Measurements from ENCODE around the gene TRABD2A.

The TRABD2A gene

GRCh38 chr2:84888401-84889276 is 7.8 kb upstream of the TRABD2A start:
- DNase-seq (ENCODE audit: low spot score): peak; percentile 54
- TF ChIP-seq CTCF (IDR thresholded peaks at IDR 0.05; ENCODE audit: extremely low read depth, insufficient read depth, missing control alignments): no peak
- in situ Hi-C loops (cut with MboI; ENCODE audit: low pct_unique_long_range_greater_than_20kb, low sequenced_read_pairs, unreplicated experiment): no loop called here

- DNase-seq (ENCODE audit: low spot score): no peak
- no peak for TF ChIP-seq CTCF (IDR thresholded peaks at IDR 0.05; ENCODE audit: extremely low read depth, insufficient read depth, missing control alignments)
- in situ Hi-C loops (cut with MboI; ENCODE audit: low pct_unique_long_range_greater_than_20kb, low sequenced_read_pairs, unreplicated experiment): no loop called here
These were observed 5.9 kb upstream of the TRABD2A start for GRCh38 chr2:84886791-84887190.

GRCh38 chr2:84885111-84885510 is 4.2 kb upstream of the TRABD2A start:
- no peak for DNase-seq (ENCODE audit: low spot score)
- in situ Hi-C loops (cut with MboI; ENCODE audit: low pct_unique_long_range_greater_than_20kb, low sequenced_read_pairs, unreplicated experiment): no loop called here
- TF ChIP-seq CTCF (IDR thresholded peaks at IDR 0.05; ENCODE audit: extremely low read depth, insufficient read depth, missing control alignments): no peak

GRCh38 chr2:84884449-84884848 is 3.6 kb upstream of the TRABD2A start:
- TF ChIP-seq CTCF (IDR thresholded peaks at IDR 0.05; ENCODE audit: extremely low read depth, insufficient read depth, missing control alignments): no peak
- in situ Hi-C loops (cut with MboI; ENCODE audit: low pct_unique_long_range_greater_than_20kb, low sequenced_read_pairs, unreplicated experiment): no loop called here
- DNase-seq (ENCODE audit: low spot score): no peak

- DNase-seq (ENCODE audit: low spot score): no peak
- in situ Hi-C loops (cut with MboI; ENCODE audit: low pct_unique_long_range_greater_than_20kb, low sequenced_read_pairs, unreplicated experiment): no loop called here
- TF ChIP-seq CTCF (IDR thresholded peaks at IDR 0.05; ENCODE audit: extremely low read depth, insufficient read depth, missing control alignments): no peak
These were observed 2.1 kb upstream of the TRABD2A start for GRCh38 chr2:84882775-84883550.

GRCh38 chr2:84882414-84882738 is 1.5 kb upstream of the TRABD2A start:
- DNase-seq (ENCODE audit: low spot score): no peak
- in situ Hi-C loops (cut with MboI; ENCODE audit: low pct_unique_long_range_greater_than_20kb, low sequenced_read_pairs, unreplicated experiment): no loop called here
- TF ChIP-seq CTCF (IDR thresholded peaks at IDR 0.05; ENCODE audit: extremely low read depth, insufficient read depth, missing control alignments): no peak

Data from GM13977 (cell line).